ENCODE measurements around the gene APOM. TPM values are rescaled to one million over a fixed set of nuclear protein-coding genes. Genes with fewer than 3 reads are reported as not detected.

The APOM gene
- total and polyA plus RNA-seq, 2 donors from 2014 or later, result 4.6 to 154 TPM

GRCh38 chr6:31640612-31641011, 15.1 kb upstream of the APOM start:
- peaks cover 4 to 84% (median 55%) of the 10 kb centered on the region in 3 donors for H3K36me3 ChIP-seq (ENCODE audit: control insufficient read depth in 2 of 3, insufficient read depth in 3 of 3, low read length in 3 of 3)
- no peaks in the 10 kb centered on the region for H3K9me3 ChIP-seq (ENCODE audit: control insufficient read depth in 2 of 3, insufficient read depth in 1 of 3, low read length in 3 of 3)
- H3K27ac ChIP-seq (ENCODE audit: low read depth in 2 of 2, low read length in 2 of 2), result no peak overlapping the region
- intact Hi-C loops (cut with DNase I), result no loop called here
- H3K9ac ChIP-seq (ENCODE audit: low read length in 3 of 3), result no peak overlapping the region
- H3K4me3 ChIP-seq (ENCODE audit: low read length in 3 of 3), result no peak overlapping the region
- no peaks in the 10 kb centered on the region for H3K4me1 ChIP-seq (ENCODE audit: control insufficient read depth in 2 of 3, insufficient read depth in 2 of 3, low read depth in 1 of 3, low read length in 3 of 3)
- DNase-seq (no peak), FAIRE-seq (no peak)
- H3K27me3 ChIP-seq (ENCODE audit: control insufficient read depth, insufficient read depth, low read length), result no peaks in the 10 kb centered on the region
- no peak for TF ChIP-seq CTCF (IDR thresholded peaks at IDR 0.05; ENCODE audit: borderline replicate concordance, extremely low read depth, insufficient read depth)

GRCh38 chr6:31641370-31641769, 14.3 kb upstream of the APOM start:
- Histone ChIP-seq H3K27me3 (ENCODE audit: control insufficient read depth, insufficient read depth, low read length) (no peaks in the 10 kb centered on the region), H3K36me3 (ENCODE audit: control insufficient read depth in 2 of 3, insufficient read depth in 3 of 3, low read length in 3 of 3) (peaks cover 4 to 82% (median 54%) of the 10 kb centered on the region in 3 donors), H3K27ac (ENCODE audit: low read depth in 2 of 2, low read length in 2 of 2) (no peak overlapping the region), H3K9ac (ENCODE audit: low read length in 3 of 3) (no peak overlapping the region), H3K4me3 (ENCODE audit: low read length in 3 of 3) (no peak overlapping the region), H3K9me3 (ENCODE audit: control insufficient read depth in 2 of 3, insufficient read depth in 1 of 3, low read length in 3 of 3) (no peaks in the 10 kb centered on the region), H3K4me1 (ENCODE audit: control insufficient read depth in 2 of 3, insufficient read depth in 2 of 3, low read depth in 1 of 3, low read length in 3 of 3) (no peaks in the 10 kb centered on the region)
- no peak for TF ChIP-seq CTCF (IDR thresholded peaks at IDR 0.05; ENCODE audit: borderline replicate concordance, extremely low read depth, insufficient read depth)
- no peak for FAIRE-seq
- no peak for DNase-seq
- intact Hi-C loops (cut with DNase I), result no loop called here

GRCh38 chr6:31642798-31643570, 12.7 kb upstream of the APOM start:
- intact Hi-C loops (cut with DNase I), result no loop called here
- FAIRE-seq, result no peak
- Histone ChIP-seq H3K4me3 (ENCODE audit: low read length in 3 of 3) (no peak overlapping the region), H3K4me1 (ENCODE audit: control insufficient read depth in 2 of 3, insufficient read depth in 2 of 3, low read depth in 1 of 3, low read length in 3 of 3) (no peaks in the 10 kb centered on the region), H3K9ac (ENCODE audit: low read length in 3 of 3) (no peak overlapping the region), H3K27me3 (ENCODE audit: control insufficient read depth, insufficient read depth, low read length) (no peaks in the 10 kb centered on the region), H3K27ac (ENCODE audit: low read depth in 2 of 2, low read length in 2 of 2) (no peak overlapping the region), H3K36me3 (ENCODE audit: control insufficient read depth in 2 of 3, insufficient read depth in 3 of 3, low read length in 3 of 3) (peaks cover 7 to 80% (median 54%) of the 10 kb centered on the region in 3 donors), H3K9me3 (ENCODE audit: control insufficient read depth in 2 of 3, insufficient read depth in 1 of 3, low read length in 3 of 3) (no peaks in the 10 kb centered on the region)
- DNase-seq, result no peak
- TF ChIP-seq CTCF (IDR thresholded peaks at IDR 0.05; ENCODE audit: borderline replicate concordance, extremely low read depth, insufficient read depth), result no peak
